Tibial nerve (tissue), 4 donors: ENCODE data around the gene IL34.

Experiments
- CTCF ChIP-seq, 5 experiments: fragments of 200-600 bp in 3 of 5; fragments of 450-650 bp in 2 of 5; sonication (generic) in 3 of 5; IDR thresholded peaks; one replicate each; pipeline ENCODE4 v1.5.1; 2016 to 2019; ENCODE audit warnings: antibody characterized with exemption in 5 of 5, mild to moderate bottlenecking in 3 of 5, moderate library complexity in 2 of 5
- EP300 ChIP-seq, 2 donors: sonication (generic); formaldehyde crosslinking; IDR thresholded peaks; one replicate each; pipeline ENCODE4 v1.6.1; 2017; ENCODE audit warnings: antibody characterized with exemption in 2 of 2, mild to moderate bottlenecking in 1 of 2
- POLR2A ChIP-seq, 2 donors: fragments of 450-650 bp; IDR thresholded peaks; one replicate each; pipeline ENCODE4 v1.6.1; 2017; ENCODE audit warnings: antibody characterized with exemption in 2 of 2, mild to moderate bottlenecking in 2 of 2, moderate library complexity in 2 of 2

GRCh38 chr16:70653406-70653805 lies 7.0 kb downstream of the IL34 start:
- no peak for TF ChIP-seq CTCF (IDR thresholded peaks at IDR 0.05)
- TF ChIP-seq POLR2A (IDR thresholded peaks at IDR 0.05) = no peak
- no peak for TF ChIP-seq EP300 (IDR thresholded peaks at IDR 0.05)
